ENCODE measurements around the gene USP25. TPM values are rescaled to one million over a fixed set of nuclear protein-coding genes. Genes with fewer than 3 reads are reported as not detected.

The USP25 gene
- total RNA-seq, 4 donors from 2014 or later, result 37.4 to 107 (median 69.2) TPM

DNA sequence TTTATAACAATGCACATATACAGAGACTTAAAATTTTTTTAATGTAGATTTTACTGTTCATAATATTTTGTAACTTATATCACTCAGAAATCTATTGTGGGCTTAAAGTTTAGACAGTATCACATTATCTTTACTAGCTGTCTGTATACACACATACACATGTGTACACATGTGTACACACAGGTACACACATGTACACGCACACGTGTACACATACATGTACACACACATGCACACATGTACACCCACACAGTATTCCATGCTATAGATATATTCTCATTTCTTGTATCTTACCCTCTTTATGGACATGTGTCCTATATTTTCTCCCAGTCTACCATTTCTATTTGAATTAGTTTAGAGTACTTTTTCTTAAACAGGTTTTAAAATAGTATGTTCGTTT lies 123.3 kb downstream of the USP25 start:
- in situ Hi-C loops (cut with MboI; ENCODE audit: low pct_ligation_motif_present in 1 of 4, low pct_unique_long_range_greater_than_20kb in 1 of 4, low sequenced_read_pairs in 3 of 4) (no loop called here), intact Hi-C loops (cut with DNase I; ENCODE audit: low total_unique reads) (no loop called here)
- H3K4me3 ChIP-seq, result no peak overlapping the region
- 96 to 97% methylated on average over 3 of the region's 3 CpGs for WGBS, 2 donors (ENCODE audit: low coverage in 1 of 2)
- H3K27ac ChIP-seq, result no peak overlapping the region
- peaks cover 0 to 10% (median 0%) of the 10 kb centered on the region in 4 donors for H3K36me3 ChIP-seq
- no peak for DNase-seq
- H3K9me3 ChIP-seq, result no peaks in the 10 kb centered on the region
- TF ChIP-seq POLR2A (IDR thresholded peaks at IDR 0.05), result no peak
- no peak for TF ChIP-seq POLR2AphosphoS5 (IDR thresholded peaks at IDR 0.05)
- no peak for TF ChIP-seq EP300 (IDR thresholded peaks at IDR 0.05; ENCODE audit: low read depth)
- peaks cover 0 to 10% (median 5%) of the 10 kb centered on the region in 4 donors for H3K4me1 ChIP-seq
- H3K27me3 ChIP-seq, result no peaks in the 10 kb centered on the region

DNA sequence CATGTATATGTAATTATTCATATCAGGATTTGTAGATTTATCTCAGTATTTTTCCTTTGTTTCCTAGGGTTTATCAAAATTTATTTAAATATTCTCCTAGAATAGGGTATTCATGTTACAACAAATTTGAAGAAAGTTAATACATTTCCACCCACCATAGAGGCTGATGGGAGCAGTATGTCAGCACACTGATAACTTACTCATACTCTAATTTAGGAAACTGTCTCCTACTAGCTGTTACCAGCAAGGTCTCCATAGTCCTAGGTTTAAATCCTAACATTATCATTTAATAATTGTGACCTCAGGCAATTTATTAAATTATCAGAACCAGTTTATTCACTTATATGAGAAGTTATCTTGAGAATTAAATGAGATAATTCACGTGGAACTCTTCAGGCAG lies 127.0 kb downstream of the USP25 start:
- H3K4me3 ChIP-seq, result no peak overlapping the region

DNA sequence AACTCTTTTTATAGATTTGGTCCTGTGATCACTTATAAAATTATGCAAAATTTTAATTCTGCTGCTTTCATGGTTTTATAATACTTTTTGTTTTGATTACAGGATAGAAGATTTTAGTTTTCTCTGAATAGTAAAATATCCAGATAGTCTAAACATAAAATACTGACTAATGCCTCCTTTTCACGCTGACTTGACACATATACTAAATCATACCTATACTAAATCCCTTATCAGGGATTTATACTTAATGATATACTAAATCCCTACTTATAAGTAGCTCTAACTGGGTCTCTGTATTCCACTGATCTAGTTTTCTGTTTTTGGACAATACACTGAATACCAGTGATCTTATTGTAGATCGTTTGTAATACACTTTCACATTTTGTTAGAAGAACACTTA lies 128.0 kb downstream of the USP25 start:
- Histone ChIP-seq H3K4me1 (no peaks in the 10 kb centered on the region), H3K4me3 (no peak overlapping the region), H3K9me3 (no peaks in the 10 kb centered on the region), H3K27ac (no peak overlapping the region), H3K36me3 (peaks cover 0 to 10% (median 0%) of the 10 kb centered on the region in 4 donors), H3K27me3 (no peaks in the 10 kb centered on the region)
- DNase-seq, result no peak
- 57 to 82% methylated on average over 2 of the region's 2 CpGs for WGBS, 2 donors (ENCODE audit: low coverage in 1 of 2)
- intact Hi-C loops (cut with DNase I; ENCODE audit: low total_unique reads), result no loop called here
- in situ Hi-C loops (cut with MboI; ENCODE audit: low pct_ligation_motif_present in 1 of 4, low pct_unique_long_range_greater_than_20kb in 1 of 4, low sequenced_read_pairs in 3 of 4), result no loop called here
- TF ChIP-seq POLR2AphosphoS5 (IDR thresholded peaks at IDR 0.05), result no peak
- TF ChIP-seq EP300 (IDR thresholded peaks at IDR 0.05; ENCODE audit: low read depth), result no peak
- TF ChIP-seq POLR2A (IDR thresholded peaks at IDR 0.05), result no peak
- TF ChIP-seq, protein P1, sequence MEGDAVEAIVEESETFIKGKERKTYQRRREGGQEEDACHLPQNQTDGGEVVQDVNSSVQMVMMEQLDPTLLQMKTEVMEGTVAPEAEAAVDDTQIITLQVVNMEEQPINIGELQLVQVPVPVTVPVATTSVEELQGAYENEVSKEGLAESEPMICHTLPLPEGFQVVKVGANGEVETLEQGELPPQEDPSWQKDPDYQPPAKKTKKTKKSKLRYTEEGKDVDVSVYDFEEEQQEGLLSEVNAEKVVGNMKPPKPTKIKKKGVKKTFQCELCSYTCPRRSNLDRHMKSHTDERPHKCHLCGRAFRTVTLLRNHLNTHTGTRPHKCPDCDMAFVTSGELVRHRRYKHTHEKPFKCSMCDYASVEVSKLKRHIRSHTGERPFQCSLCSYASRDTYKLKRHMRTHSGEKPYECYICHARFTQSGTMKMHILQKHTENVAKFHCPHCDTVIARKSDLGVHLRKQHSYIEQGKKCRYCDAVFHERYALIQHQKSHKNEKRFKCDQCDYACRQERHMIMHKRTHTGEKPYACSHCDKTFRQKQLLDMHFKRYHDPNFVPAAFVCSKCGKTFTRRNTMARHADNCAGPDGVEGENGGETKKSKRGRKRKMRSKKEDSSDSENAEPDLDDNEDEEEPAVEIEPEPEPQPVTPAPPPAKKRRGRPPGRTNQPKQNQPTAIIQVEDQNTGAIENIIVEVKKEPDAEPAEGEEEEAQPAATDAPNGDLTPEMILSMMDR (IDR thresholded peaks at IDR 0.05), result no peak

More for the DNA sequence above, 127.0 kb downstream of the USP25 start:
- H3K27me3 ChIP-seq, result no peaks in the 10 kb centered on the region
- no peaks in the 10 kb centered on the region for H3K4me1 ChIP-seq
- no peak for DNase-seq
- TF ChIP-seq POLR2AphosphoS5 (IDR thresholded peaks at IDR 0.05) (no peak), POLR2A (IDR thresholded peaks at IDR 0.05) (no peak), EP300 (IDR thresholded peaks at IDR 0.05; ENCODE audit: low read depth) (no peak)
- TF ChIP-seq, protein P1 (IDR thresholded peaks at IDR 0.05), result no peak
- H3K27ac ChIP-seq, result no peak overlapping the region
- no peaks in the 10 kb centered on the region for H3K9me3 ChIP-seq
- 94 to 100% methylated on average over 1 of the region's 1 CpG for WGBS, 2 donors (ENCODE audit: low coverage in 1 of 2)
- in situ Hi-C loops (cut with MboI; ENCODE audit: low pct_ligation_motif_present in 1 of 4, low pct_unique_long_range_greater_than_20kb in 1 of 4, low sequenced_read_pairs in 3 of 4), result no loop called here
- intact Hi-C loops (cut with DNase I; ENCODE audit: low total_unique reads), result no loop called here
- peaks cover 0 to 10% (median 0%) of the 10 kb centered on the region in 4 donors for H3K36me3 ChIP-seq

DNA sequence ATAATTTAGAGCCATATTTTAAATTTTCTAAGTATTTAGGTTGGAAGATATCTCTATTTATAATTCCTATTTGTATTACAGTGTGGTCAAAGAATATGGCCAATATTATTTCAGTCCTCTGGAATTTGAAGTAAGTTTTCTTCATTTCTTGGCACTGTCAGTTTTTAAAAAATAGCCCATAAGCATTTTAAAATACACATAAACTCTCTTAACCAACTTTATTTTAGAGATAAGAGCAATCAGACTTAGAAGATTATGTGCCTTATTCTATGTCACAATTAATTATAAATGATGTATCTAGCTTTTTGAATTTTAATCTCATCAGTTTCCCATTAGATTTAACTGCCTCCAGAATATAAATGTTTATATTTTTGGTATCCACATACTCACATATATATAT lies 130.8 kb downstream of the USP25 start:
- Histone ChIP-seq H3K4me3 (no peak overlapping the region), H3K27ac (no peak overlapping the region)

More for the DNA sequence above, 130.8 kb downstream of the USP25 start:
- Histone ChIP-seq H3K27me3 (no peaks in the 10 kb centered on the region), H3K36me3 (peaks cover 0 to 7% (median 0%) of the 10 kb centered on the region in 4 donors), H3K9me3 (no peaks in the 10 kb centered on the region), H3K4me1 (no peaks in the 10 kb centered on the region)
- in situ Hi-C loops (cut with MboI; ENCODE audit: low pct_ligation_motif_present in 1 of 4, low pct_unique_long_range_greater_than_20kb in 1 of 4, low sequenced_read_pairs in 3 of 4) (no loop called here), intact Hi-C loops (cut with DNase I; ENCODE audit: low total_unique reads) (no loop called here)
- DNase-seq, result no peak
- TF ChIP-seq POLR2A (IDR thresholded peaks at IDR 0.05), result no peak
- TF ChIP-seq POLR2AphosphoS5 (IDR thresholded peaks at IDR 0.05), result no peak
- TF ChIP-seq EP300 (IDR thresholded peaks at IDR 0.05; ENCODE audit: low read depth), result no peak
- TF ChIP-seq, protein P1 (IDR thresholded peaks at IDR 0.05), result no peak
